NCI-H1930 (cell line): Measurements from ENCODE around the gene ENTR1.
"Not testable (repeated sequence)": the region's sequence is repeated elsewhere in the genome, so short reads cannot be mapped to it uniquely, and the experiment has no call there.

Experiments used
- DNase-seq, 2 experiments: peaks; one replicate each; lab custom pipeline; 2025; lab: John Stamatoyannopoulos, UW

The ENTR1 gene

DNA sequence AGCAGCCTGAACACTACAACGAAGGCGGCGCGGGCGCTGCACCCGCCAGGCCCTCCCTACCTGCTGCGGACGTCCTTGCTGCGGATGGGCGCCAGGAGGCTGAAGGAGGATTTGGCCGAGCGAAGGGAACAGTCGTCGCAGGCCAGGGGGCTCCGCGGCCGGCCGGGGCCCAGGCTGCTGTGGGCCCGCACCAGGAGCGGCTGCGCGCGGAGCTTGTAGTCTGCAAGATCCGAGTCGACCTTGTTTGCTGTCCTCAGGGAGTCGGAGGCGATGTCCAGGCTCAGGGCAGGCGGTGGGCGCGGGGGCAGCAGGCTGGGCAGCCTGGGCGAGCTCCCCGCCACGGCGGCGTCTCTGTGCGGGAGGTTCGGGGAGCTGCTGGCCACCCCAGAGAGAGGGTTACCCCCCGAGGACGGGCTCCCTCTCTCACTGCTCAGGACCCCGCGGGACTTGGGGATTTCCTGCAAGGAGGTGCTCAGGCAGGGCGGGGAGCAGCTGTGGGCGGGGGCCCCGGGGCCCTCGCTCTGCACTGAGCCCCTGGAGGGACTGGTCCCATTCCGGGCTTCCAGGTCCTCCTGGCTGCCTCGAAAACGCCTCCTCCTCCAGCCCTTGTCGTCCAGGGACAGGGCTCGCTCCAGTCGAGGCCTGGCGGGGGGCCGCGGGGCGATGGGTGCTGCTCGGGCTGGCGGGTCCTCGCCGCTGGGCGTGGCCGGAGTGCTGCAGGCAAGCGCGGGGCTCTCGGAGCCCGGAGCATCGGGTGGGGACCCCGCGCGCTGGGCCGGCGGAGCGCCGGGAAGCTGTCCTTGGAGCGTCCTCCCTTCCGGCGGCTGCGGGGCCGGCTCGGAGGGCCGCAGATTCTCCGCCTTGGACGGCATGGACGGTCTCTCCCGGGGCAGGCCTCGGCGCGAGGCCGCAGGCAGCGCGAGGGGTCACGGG, 28.4 kb upstream of the ENTR1 start:
- no peak for DNase-seq

DNA sequence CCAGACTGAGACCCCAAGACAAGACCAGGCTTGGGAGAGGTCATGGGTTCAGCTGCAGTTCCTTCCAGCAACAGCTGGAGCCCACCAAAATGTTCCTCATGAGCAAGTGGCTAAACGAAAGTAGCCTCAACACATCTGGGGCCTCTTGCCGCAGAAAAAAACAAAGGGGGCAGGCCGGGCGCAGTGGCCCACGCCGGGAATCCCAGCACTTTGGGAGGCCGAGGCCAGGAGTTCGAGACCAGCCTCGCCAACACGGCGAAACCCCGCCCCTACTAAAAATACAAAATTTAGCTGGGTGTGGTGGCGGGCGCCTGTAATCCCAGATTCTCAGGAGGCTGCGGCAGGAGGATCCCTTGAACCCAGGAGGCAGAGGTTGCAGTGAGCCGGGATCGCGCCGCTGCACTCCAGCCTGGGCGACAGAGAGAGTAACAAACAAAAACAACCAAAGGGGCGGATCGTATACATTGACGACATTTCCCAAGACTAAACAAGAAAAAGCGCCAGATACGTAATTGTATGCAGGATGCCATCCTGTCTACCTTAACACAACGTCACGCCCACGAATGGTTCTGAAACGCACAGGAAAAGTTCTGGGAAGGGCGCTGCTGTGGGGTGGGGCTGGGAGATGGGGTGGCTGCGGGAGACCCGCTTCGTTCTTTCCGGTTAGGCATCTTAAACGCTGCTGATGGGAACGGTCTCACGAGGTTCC, 27.6 kb upstream of the ENTR1 start:
- DNase-seq = no peak

DNA sequence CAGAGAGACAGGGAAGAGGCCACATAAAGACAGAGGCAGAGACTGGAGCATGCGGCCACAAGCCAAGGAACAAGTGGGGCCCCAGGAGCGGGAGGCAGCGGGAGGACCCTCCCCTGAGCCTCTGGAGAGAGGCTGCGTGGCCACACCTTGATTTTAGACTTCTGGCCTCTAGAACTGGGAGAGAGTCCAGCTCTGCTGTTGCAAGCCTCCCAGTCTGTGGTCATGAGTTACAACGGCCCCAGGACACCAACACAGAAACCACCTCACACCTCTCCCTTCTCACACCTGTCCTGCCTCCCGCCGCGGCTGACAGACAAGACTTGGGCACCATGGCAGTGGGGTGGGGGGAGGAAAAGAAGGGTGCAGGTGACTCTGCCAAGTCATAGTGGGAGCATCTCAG, 27.0 kb upstream of the ENTR1 start:
- DNase-seq = no peak

DNA sequence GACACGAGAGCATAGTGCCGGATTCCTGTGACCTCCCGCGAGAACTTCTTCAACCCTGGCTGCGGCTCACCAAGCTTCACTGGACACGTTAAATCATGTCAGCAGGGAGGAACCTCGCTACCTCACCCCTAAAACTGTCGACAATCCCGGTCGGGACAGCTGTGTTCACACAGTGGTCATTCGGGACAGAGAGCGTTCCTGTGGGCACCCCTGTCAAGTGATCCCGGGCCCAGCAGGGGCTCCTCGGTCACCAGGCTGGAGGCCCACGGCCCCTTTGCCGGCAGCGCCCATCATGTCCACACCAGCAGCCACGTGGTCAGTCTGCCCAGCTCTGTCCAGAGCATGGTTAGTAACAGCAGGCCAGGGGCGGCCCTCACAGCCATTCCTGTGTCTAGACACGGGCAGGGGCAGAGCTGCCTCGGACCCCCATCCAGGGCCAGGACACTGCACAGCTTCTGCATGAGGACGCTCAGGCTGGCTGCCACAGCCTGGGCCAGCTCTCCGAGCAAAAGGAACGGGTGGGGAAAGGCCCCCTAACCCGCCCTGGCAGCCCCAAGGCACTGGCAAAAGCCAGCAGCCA, 25.7 kb upstream of the ENTR1 start:
- no peak for DNase-seq

DNA sequence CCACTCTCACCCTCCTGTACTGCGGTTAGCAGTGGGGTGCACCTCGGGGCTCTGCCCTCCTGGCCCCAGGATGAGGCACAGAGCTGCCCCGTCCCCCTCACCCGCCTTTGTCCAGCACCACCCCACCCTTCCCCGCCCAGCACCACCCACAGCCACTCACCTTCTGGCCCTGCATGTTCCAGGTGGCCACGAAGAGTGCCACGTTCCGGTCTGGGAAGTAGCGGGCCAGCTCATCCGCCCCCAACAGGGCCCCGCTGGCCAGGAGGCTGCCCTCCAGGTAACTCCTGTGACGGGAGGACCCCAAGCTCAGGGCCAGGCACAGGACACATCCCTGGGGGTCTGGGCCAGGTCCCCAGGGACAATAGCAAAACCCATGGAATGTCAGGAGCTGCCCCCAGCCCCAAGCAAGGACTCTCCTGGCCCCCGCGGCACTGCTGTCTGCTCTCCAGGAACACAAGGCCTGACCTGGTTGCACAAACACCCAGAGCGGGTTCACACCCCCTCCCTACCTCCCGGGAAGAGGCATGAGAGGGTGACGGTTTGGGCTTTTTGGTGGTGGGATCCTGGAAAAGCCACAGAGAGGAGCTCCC, 24.3 kb upstream of the ENTR1 start:
- DNase-seq = no peak

DNA sequence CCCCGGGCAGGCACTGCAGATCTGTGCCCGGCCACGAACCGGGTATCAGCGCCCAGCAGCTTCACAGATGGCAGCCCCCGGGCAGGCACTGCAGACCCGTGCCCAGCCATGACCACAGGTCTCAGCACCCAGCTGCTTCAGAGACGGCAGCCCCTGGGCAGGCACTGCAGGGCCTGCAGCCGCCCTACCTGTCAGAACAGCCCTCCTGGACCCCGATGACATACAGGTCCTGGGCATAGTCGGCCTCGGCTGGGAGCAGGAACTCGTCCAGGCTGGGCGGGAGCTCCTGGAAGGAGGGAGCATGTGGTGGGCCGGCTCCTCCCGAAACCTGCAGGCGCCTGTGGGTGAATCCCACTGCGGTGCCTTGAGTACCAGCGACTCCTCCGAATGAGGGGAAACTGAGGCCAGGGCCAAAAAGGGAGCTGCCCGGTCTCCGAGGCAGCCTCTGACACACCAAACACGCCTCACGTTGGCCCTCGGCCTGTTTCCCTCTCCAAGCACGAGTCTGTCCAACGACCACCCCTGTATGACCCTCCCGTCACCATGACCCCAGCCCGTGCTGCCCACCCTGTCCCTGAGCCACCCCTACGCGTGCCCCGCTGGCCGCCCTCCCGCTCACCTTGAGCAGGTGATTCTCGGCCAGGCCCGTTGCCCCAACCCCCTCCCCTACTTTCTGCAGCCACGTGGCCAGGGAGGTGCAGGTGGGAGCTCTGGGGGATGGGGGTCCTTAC, 23.6 kb upstream of the ENTR1 start:
- no peak for DNase-seq

DNA sequence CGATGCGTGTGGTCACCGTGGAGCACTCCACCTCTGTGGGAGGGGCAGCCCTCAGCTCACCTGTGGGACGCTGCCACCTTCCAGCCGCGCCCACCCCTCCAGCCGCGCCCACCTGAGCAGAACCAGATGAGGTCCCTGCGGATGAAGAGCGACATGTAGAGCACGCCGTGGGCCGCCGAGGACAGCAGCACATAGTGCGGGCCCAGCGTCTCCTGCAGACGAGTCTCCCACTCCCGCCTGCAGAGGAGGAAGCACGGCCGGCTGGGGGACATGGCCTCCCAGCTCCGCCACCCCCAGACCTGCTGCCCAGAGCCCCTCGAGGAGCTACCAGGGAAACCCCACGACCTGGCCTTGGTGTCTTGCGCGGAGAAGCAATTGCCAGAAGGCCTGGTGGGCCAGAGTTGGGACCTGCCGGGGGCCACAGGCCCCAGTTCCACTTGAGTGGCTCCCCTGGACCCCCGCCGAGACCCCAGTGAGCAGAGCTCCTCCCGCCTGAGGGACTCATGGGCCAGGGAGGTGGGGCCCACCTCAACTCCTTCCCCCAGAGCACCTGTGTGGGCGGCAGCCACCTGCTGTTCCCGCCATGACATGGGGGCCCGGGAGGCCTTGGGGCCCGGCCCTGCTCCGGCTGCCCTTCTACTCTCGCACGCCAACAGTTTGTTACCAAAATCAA, 22.8 kb upstream of the ENTR1 start:
- DNase-seq = no peak

DNA sequence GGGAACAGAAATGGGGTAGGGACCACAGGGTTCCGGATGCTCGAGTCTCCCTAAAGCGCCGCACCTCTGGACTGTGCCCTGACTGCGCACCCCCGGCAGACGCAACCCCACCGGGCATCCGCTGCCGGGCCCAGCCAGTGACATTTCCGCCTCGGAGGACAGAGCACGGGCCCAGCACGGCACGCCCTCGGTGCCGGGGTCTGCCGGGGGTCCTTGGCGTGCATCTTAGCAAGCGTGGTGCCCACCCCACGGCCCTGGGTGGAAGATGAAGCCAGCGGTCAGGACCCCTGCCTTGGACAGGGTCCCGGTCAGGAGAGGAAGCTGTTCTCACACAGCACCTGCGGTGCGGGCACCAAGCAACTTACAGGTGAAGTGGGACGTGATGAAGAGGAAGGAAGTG, 22.2 kb upstream of the ENTR1 start:
- no peak for DNase-seq

DNA sequence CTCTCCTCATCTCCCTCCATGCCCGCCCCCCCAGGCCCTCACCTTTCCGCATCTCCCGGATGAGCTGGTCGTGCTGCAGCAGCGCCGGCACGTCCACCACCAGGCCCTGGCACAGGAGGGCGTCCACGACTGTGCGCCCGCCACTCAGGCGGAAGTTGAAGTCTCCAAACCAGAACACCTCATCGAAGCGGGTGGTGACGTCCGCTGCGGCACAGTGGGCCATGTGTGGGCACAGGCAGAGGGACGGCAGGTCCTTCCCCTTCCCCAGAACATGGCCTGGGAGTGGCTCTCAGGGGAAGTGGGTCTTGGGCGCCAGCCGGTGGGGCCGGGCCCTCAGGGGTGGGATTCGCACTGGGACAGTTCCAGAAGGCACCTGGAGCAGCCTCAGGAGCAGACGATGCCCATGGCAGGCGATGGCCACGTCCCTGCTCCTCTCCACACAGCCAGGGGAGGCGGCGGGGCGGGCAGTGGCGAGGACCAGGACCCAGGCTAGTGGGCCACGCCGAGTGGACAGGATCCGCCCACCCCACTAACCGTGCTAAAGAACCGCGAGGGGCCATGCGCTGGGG, 21.5 kb upstream of the ENTR1 start:
- no peak for DNase-seq

DNA sequence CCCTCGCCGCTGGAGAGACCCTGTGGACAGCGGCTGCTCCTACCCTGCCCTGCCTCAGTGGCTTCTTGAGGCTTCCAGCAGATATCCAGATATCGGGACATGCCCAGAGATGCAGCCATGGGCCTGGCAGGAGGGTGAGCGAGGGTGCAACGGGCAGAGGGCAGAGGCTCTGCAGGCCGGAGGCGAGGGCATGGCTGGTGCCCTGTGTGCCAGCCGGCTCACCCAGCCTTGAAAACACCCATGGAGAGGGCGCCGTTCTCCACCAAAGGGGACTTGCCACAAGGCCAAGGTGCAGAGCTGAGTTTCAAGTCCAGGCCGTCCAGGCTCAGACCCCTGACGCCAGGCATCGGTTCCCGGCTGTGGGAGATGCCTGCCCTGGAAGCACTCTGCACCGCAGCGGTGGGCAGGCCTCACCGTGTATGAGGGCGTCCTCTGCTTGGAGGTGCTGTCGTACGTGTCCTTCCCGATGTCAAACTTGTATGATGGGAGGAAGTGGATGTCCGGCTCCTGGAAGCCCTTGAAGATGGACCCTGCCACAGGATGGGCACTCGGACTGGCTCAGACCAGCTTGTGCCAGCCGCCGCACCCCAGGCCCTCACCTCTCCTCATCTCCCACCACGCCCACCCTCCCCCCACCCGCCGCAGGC, 20.3 kb upstream of the ENTR1 start:
- no peak for DNase-seq

DNA sequence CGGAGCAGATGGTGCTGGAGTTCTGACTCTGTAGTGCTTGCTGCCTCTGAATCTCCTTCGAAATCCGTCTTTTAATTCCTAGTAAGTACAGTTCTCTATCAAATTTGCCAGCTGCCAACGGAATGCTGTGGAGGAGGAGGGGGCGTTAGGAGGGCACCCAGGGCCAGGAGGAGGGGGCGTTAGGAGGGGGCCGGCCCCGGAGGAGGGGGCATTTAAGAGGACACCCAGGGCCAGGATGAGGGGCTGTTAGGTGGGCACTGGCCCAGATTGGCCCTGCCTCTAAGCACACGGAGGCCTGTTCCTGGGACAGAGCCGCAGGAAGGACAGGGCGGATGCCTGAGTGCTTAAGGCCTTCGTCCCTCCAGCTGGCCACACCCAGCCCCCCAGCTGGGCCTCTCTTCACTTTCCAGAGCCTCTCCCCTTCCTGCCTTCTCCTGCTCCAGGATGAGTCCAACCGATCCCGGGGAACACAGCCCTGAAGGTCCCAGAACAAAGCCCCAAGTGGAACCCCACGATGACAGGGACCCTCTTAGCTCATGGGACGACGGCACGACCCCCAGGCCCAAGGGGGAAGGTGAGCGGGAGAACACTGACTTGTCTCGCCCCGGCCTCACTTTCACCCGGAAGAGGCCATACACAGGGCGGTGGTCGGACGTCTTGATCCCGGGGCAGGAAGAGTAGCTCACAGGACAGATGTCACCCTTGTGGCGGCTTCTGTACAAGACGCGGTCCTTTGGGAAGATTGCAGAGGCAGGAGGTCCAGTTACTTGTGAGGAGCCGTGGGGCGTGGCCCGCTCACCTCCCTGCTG, 19.5 kb upstream of the ENTR1 start:
- no peak for DNase-seq

DNA sequence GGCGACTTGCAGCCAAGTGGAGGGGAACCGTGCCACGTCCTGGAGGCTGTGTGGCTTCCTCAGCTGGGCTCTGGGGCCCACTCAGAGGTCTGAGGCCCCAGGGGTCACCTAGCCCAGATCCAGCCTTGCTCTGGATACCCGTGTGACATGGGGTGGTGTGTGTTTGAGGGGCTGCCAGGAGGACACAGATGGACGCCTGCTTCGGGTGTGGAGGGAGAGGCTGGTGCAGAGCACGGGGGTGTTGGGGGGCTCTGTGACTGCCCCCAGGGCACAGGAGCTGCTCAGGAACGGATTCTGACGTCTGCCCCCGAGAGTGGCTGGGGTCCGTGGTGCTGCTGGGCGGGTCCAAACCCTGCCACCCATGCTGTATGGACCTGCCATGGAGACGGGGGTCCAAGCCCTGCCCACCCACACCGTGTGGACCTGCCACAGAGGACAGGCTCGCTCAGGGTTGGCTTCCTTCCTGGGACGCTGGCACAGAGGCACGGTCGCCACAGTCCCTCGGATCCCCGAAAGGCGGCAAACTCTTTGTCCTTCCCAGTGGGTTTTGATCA, 18.7 kb upstream of the ENTR1 start:
- DNase-seq = no peak

DNA sequence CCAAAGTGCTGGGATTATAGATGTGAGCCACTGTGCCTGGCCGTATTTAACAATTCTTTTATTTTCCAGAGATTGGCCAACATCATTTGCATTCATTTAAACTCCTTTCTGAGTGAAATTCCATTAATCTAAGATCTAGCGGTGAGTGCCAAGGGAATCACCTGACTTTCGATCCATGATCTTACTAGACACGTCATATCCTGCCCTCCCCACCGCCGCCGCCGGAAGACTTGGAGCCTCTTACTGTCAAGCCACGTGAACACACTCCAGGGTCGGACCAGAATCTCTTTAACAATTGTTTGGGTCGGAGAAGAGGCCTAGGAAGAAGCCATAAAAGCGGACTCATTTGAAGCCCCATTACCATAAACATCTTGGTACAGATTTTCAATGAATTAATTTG, 16.4 kb upstream of the ENTR1 start:
- no peak for DNase-seq

DNA sequence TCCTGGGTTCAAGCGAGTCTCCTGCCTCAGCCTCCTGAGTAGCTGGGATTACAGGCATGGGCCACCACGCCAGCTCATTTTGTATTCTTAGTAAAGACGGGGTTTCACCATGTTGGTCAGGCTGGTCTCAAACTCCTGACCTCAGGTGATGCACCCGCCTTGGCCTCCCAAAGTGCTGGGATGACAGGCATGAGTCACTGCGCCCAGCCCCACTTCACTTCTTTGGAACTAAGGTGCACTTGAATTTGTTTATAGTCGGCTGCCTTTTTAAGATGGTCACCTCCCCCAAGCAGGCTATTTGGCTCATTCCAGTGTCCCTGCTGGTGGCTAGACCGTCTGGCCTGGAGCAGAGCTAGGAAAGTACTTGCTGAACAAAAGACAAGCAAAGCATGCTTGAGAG, 15.0 kb upstream of the ENTR1 start:
- not testable (repeated sequence) for DNase-seq

DNA sequence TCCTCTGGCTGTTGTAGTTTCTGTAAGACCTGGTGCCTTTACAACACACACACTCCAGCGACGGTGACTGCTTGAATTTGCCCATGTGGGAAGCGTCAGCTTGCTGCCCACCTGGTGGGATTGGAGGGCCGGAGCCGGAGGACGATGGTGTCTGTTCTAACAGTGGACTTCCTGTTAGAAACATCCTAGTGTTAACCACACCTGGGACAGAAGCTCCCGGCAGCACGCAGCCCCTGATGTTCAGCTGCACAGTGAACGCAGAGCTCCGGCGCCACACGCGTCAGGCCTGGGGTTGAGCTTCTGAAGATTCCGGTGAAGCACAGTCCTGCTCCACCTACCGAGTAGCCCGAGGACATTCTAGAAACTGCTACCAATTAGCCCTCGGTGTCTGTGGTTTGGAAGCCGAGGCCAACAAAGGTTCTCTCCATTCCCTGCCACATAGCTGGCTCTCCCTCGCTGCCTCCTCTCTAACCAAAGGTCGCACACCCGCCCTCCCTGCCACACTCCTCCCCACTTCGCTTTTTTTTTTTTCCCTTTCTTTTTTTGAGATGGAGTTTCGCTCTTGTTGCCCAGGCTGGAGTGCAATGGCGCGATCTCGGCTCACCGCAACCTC, 14.4 kb upstream of the ENTR1 start:
- no peak for DNase-seq

DNA sequence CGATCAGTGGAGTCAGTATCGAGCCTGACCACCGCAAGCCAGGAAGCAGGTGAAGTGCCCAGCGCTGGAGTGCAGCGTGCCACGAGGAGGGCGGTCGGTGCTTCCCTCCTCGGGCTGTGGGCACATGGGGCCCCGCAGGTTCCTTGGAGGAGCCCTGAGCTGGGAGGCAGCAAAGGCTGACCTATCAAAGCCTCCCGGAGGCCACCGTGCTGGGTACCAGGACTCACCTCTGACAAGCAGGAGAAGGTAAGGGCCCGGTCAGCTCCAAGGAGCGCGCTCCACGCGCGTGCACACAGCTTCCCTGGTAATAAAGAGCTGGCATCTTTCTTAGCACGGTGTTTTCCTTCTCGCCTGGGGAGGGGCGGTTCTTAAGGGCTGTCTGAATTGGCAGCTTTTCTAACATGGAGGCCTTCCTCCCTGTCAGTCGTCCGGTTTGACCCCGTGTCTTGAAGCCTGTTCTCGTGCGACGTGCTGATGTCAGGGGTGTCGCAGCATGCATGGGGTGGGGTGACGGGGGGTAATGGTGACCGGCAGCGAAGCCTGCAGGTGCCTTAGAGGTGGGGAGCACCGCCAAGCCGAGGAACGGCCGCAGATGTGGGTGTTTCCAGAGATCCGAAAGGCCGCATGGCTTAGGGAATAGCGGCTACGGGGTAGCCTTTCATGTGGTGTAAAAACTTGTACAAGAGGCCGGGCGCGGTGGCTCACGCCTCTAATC, 13.2 kb upstream of the ENTR1 start:
- DNase-seq = no peak

DNA sequence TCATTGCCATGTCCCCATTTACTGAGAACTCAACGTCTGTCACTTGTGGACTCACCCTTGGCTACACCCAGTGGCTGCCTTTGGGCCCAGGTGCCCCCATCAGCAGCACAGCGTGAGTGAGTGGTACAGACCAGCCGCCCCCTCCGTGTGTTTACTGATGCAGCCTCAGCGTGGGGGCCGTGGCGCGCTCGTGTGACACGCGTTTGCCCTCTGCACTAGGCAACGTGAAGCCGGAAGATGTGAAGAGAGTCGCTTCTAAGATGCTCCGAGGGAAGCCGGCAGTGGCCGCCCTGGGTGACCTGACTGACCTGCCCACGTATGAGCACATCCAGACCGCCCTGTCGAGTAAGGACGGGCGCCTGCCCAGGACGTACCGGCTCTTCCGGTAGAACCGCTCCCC, 12.5 kb upstream of the ENTR1 start:
- DNase-seq = no peak

DNA sequence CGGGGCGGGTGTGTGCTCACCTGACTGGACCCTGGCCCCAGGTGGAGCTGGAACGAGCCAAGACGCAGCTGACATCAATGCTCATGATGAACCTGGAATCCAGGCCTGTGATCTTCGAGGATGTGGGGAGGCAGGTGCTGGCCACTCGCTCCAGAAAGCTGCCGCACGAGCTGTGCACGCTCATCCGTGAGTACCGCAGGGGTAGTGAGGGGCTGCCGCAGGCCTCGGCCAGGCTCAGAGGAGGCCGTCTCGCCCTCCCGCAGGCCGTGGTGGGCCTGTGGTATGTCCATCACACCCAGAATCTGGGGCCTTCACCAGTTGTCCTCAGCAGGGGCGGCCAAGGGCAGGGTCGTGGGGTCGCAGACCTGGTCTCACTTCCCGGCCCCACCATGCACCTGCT, 11.4 kb upstream of the ENTR1 start:
- no peak for DNase-seq
